Stimulated activated CD8-positive, alpha-beta memory T cell treated with anti-CD3 and anti-CD28 coated beads, Interleukin-2, amount 100 ng/mL, for 48 hours (primary cell): ENCODE data around the gene ABTB2.

ENCODE experiments used
- DNase-seq, 2 donors: peaks; one replicate each; pipeline ENCODE4 v3.0.0-alpha.2; 2020; ENCODE audit warnings: low read depth in 2 of 2

Gene ABTB2

GRCh38 chr11:34166806-34167740 lies 190.7 kb downstream of the ABTB2 start:
- DNase-seq: no peak

DNA sequence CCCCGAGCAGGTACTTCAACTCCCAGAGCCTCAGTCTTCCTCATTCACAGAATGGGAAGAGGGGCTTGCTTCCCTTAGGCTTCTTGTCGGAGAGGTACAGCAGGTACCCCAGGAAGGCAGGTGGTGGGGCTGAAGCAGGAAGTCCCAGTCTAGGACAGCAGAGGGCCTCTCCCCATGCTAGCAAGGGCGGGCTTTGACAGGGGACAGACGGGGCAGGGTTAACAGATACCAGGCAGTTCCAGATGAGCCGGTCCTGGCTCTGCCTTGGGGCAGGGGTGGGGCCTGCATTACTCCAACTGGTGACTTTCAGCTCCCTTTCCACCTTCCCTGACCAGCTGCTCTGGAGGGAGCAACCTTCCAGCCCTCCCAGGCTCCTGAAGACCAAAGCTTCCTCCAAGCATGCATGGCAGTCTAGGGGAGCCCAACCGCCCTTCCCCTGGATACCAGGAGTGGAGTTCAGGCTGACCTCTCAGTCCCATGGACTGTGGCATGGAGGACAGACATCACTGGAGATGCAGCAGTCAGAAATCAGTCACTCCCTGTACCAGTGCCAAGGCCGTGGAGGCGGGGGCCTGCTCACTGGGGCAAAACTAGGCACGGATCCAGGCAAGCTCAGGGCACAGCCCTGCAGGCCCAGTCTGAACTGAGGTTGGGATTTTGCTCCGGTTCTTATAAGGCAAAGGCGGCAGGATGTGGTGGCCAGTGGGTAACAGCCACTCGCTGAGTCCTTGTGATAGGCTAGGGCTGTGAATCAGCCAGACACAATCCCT lies 191.8 kb downstream of the ABTB2 start:
- DNase-seq: no peak

GRCh38 chr11:34165121-34165520 lies 192.7 kb downstream of the ABTB2 start:
- DNase-seq: no peak

GRCh38 chr11:34162856-34163255 lies 195.0 kb downstream of the ABTB2 start:
- no peak for DNase-seq

GRCh38 chr11:34162493-34162820 lies 195.4 kb downstream of the ABTB2 start:
- DNase-seq: no peak

GRCh38 chr11:34161812-34162492 lies 195.9 kb downstream of the ABTB2 start:
- peak; percentile 47 to 61 for DNase-seq

DNA sequence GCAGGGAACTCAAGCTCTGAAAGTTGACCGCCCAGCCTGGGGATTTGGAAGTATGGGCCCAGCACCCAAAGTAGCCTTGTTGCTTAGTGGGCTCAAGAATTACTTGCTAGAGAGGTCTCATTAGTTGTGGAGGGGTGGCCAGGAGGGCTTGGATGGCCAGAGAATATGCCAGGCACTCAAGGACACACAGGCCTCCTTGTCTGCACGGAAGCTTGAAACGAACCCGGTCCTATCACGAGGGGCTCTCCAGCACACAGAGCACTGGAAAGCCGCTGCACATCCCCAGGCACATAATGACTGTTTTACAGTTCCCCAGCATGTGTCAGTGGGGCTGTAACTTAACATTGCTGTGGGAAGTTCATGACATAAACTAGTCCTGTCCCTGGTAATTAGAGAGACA lies 196.4 kb downstream of the ABTB2 start:
- DNase-seq: no peak

DNA sequence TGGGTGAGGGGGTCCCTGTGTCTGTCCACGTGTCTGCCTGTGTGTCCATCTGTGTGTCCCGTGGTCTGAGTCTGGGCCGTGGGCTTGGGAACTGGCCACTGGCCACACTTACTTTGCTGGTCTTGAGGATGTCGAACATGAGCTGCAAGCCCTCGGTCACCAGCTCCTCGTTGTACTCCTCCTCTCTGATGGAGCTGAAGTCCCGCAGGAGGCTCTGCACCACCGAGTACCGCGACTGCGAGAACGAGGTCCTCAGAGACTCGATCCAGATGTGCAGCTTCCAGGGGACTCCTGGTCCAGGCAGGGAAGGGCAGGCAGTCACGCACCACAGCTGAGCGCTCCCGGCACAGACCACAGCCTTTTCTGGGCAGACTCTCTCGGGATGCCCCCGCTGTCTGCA lies 197.0 kb downstream of the ABTB2 start:
- no peak for DNase-seq

GRCh38 chr11:34160049-34160721 lies 197.6 kb downstream of the ABTB2 start:
- no peak for DNase-seq

- DNase-seq: peak in 1 of 2 donors; percentile 28
These were observed 199.1 kb downstream of the ABTB2 start for GRCh38 chr11:34158661-34159060.

GRCh38 chr11:34157163-34157562 lies 200.6 kb downstream of the ABTB2 start:
- DNase-seq: no peak

DNA sequence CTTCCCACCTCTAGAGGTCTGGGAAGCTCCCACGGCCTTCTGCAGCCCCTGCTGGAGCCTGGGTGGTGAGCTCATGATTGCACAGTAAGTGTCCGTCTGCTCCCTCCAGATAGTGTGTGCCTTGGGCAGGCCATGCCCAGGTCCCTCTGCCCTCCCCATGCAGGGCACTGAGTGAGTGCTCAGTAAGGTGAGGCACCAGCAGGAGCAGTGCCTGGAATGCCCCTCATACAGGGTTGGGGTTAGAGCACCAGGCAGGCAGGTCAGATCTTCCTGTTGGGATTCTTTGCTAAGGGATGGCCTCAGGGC lies 202.1 kb downstream of the ABTB2 start:
- DNase-seq: no peak

DNA sequence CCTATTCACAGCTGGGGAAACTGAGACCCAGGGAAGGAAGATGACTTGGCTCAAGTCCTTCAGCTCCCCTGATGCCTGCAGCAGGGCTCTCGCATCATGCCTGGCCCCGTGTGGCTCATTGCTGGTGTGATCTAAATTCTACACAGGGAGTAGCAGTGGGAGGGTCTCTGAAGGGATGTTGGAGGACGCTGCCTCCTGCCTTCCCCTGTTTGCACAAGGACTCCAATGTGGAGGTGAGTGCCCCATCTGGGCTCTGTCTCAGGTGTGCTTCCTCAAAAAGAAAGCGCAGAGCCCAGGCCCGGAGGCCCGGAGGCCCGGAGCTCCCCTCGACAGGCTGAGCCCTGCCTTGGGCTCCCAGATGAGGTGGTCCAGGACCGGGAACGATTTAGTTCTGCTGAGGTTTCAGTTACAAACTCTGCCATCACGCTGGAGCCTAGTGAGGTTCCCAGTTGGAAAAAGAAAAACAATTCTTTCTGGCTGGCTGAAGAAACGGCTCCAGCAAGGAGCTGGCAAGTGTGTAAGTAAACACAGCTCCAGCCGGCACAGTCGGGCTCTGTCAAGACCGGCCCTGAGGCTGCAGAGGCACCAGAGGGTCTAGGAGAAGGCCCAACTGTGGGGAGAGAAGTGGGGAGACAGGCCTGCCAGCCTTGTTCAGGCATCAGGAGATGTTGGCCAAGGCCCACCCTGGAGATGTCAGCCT lies 202.6 kb downstream of the ABTB2 start:
- DNase-seq: no peak

GRCh38 chr11:34154059-34154875 lies 203.5 kb downstream of the ABTB2 start:
- DNase-seq: no peak

DNA sequence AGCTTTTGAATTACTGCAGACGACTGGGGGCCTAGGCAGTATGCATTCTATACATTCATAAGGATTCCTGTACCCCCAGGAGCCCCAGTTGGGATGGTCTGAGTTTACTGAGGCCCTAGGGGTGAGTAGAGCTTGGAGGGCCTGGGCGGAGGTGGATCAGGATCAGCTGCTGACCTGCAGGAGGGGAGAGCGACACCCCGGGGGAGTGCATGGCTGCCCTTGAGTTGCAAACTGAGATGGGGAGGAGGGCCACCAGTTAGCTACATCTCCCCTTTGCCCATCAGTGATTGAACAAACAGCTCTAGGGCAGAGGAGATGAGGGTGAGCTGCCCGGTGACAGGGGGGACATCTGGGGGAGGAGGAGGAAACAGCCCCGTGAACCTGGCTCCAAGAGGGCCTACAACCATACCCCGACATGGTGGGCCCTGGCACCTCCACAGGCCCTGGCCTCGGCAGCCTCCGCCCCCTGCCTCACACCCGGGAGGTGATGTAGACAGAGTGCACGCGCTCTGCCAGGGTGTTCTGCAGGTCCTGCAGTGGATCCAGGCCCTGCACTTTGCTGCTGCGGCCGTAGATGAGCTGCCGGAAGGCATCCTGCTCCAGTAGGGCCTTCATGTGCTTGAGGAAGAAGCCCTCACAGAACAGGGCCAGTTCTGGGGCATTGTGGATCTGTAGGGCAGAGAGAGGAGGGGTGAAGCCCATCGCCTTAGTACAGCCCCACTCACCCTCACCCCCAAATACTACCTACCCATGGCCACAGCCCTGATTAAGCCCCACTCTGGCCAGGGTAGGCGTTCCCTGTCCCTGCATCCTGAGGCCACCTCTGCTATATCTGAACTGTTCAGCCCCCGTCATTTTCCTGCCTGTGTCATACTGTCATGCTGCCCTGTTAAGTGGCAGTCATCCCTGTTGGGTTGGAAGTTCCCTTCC lies 205.6 kb downstream of the ABTB2 start:
- no peak for DNase-seq

DNA sequence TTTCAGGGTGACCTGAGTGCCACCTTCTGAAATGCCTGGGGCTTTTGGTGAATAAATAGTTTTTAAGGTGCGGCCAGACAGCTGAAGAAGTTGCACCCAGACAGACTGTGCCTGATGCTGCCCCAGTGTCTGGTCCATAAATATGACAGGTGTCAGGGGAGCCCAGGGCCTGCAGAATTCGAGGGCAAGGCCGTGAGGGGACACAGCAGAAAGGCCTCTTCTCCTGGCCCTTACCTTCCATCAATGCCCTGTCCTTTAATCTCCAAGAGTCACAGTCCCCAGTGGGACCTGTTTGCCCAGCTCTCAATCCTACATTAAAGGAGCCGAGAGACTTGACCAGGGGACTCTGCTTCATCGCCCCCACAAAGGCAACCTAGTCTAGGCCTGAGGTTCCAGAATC lies 206.6 kb downstream of the ABTB2 start:
- DNase-seq: no peak

- no peak for DNase-seq
These were observed 207.2 kb downstream of the ABTB2 start for GRCh38 chr11:34150494-34151151.

DNA sequence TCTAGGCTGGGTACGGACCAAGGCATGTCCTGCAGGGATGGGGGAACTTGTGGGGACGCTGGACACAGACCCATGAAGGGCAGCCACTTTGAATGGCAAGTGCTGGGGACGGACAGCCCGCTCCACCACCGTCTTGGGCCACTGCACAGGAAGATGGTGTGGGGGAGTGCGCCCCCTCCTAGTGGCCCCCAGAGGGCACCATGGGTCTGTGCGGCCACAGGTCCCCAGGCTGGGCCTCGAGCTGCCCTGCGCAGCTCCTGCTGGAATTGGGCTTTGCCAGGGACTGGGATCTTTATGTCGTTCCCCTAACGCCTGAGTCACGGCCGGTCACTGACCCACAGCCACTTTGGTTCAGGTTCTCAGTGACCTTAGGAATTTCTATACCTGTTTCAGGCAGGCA lies 208.0 kb downstream of the ABTB2 start:
- no peak for DNase-seq

GRCh38 chr11:34149274-34149673 lies 208.5 kb downstream of the ABTB2 start:
- DNase-seq: no peak
